Kidney epithelial cell (primary cell): ENCODE data around the gene PSMD7. TPM values are rescaled to one million over a fixed set of nuclear protein-coding genes. Genes with fewer than 3 reads are reported as not detected.
"Not testable (repeated sequence)": the region's sequence is repeated elsewhere in the genome, so short reads cannot be mapped to it uniquely, and the experiment has no call there.

ENCODE experiments used
- DNase-seq: peaks from one replicate; pipeline ENCODE4 v3.0.0-alpha.2; 2010; ENCODE audit warnings: low read depth
- H3K27me3 ChIP-seq: 2 replicates; pipeline ENCODE4 v1.6.0; 2011; ENCODE audit warnings: low read length; ENCODE audit not compliant: control insufficient read depth, insufficient read depth
- H3K36me3 ChIP-seq: 2 replicates; pipeline ENCODE4 v1.5.1; 2011; ENCODE audit warnings: low read length; ENCODE audit not compliant: control insufficient read depth, insufficient read depth
- H3K4me3 ChIP-seq: 2 replicates; pipeline ENCODE4 v1.5.1; 2011; ENCODE audit warnings: low read depth, mild to moderate bottlenecking, control low read depth, low read length
- total RNA-seq: library from RNA; depleted of rRNA; stranded (reverse); fragments of >200 nt; gene quantifications from 2 replicates; pipeline ENCODE4 v1.2.3, GENCODE V29; 2015
- TF ChIP-seq, protein P1 (sequence below): IDR thresholded peaks from 2 replicates; pipeline ENCODE4 v1.5.1; 2011; ENCODE audit warnings: mild to moderate bottlenecking, moderate library complexity, low read length, control low read depth, inconsistent platforms; ENCODE audit not compliant: insufficient read depth, poor library complexity, severe bottlenecking

Gene PSMD7
- total RNA-seq, 1 donor from 2014 or later, result 87.9 TPM

DNA sequence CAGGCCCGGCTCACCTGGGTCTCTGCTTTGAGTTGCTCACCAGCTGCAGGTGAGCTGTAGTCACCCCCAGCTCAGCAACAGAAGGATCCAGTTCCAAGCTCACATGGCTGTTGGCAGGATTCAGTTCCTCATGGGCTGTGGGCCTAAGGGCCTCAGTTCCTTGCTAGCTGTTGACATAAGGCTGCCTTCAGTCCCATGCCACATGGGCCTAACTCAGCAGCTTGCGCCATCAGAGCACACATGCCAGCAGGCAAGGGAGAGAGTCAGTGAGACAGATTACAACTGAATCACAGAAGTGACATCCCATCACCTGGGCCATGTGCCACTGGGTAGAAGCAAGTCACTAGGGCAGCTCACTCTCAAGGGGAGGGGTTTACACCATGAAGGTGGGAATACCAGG lies 24.7 kb downstream of the PSMD7 start:
- no peak for DNase-seq
- Histone ChIP-seq H3K36me3 (no peaks in the 10 kb centered on the region), H3K4me3 (no peak overlapping the region), H3K27me3 (no peaks in the 10 kb centered on the region)
- TF ChIP-seq, protein P1, sequence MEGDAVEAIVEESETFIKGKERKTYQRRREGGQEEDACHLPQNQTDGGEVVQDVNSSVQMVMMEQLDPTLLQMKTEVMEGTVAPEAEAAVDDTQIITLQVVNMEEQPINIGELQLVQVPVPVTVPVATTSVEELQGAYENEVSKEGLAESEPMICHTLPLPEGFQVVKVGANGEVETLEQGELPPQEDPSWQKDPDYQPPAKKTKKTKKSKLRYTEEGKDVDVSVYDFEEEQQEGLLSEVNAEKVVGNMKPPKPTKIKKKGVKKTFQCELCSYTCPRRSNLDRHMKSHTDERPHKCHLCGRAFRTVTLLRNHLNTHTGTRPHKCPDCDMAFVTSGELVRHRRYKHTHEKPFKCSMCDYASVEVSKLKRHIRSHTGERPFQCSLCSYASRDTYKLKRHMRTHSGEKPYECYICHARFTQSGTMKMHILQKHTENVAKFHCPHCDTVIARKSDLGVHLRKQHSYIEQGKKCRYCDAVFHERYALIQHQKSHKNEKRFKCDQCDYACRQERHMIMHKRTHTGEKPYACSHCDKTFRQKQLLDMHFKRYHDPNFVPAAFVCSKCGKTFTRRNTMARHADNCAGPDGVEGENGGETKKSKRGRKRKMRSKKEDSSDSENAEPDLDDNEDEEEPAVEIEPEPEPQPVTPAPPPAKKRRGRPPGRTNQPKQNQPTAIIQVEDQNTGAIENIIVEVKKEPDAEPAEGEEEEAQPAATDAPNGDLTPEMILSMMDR, result no peak

DNA sequence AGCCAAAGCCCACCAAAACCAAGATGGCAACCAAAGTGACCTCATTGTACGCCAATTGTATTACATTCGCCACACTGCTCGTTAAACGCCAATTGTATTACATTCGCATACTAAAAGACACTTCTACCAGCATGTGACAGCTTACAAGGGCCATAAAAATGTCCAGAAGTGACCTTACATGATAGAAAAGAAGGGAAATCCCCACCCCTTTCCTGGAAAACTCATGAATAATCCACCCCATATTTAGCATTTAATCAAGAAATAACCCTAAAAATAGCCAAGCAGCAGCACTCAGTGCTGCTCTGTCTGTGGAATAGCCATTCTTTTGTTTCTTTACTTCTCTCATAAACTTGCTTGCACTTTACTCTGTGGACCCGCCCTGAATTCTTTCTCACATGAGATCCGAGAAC lies 25.7 kb downstream of the PSMD7 start:
- no peak for DNase-seq
- no peaks in the 10 kb centered on the region for H3K36me3 ChIP-seq
- H3K27me3 ChIP-seq, result no peaks in the 10 kb centered on the region
- TF ChIP-seq, protein P1, result no peak
- no peak overlapping the region for H3K4me3 ChIP-seq

DNA sequence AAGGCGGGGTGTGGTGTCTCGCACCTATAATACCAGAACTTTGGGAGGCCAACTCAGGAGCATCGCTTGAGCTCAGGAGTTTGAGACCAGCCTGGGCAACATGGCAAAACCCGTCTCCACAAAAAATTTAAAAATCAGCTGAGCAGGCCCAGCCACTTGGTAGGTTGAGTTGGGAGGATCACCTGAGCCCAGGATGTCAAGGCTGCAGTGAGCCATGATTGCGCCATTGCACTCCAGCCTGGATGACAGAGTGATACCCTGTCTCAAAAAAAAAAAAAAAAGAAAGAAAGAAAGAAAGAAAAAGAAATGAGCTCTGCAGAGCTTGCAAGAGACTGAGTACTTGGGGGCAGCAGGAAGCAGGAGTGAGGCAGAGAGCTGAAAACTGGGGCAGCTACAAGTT lies 28.2 kb downstream of the PSMD7 start:
- not testable (repeated sequence) for H3K27me3 ChIP-seq, DNase-seq, H3K4me3 ChIP-seq, H3K36me3 ChIP-seq

DNA sequence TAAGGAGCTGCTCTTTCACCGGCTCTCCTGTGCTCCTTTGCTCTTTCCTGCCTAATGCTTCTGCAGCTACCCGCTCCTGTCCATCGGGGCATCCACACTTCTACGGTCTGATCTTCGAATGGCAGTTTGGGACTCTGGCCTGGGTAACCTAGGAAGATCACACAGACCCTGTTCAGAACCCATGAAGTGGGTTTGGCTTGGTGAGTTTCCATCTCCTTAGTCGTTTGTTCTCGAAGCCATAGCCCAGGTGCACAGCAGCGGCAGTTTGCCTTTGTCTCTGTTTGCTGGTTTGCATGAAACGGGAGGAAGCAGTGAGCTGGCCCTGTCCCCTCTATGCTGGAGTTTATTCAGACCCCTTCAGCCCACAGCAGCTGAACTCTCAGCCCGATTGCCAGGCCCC lies 29.0 kb downstream of the PSMD7 start:
- DNase-seq, result no peak
- Histone ChIP-seq H3K4me3 (no peak overlapping the region), H3K27me3 (no peaks in the 10 kb centered on the region), H3K36me3 (no peaks in the 10 kb centered on the region)
- TF ChIP-seq, protein P1, result no peak

DNA sequence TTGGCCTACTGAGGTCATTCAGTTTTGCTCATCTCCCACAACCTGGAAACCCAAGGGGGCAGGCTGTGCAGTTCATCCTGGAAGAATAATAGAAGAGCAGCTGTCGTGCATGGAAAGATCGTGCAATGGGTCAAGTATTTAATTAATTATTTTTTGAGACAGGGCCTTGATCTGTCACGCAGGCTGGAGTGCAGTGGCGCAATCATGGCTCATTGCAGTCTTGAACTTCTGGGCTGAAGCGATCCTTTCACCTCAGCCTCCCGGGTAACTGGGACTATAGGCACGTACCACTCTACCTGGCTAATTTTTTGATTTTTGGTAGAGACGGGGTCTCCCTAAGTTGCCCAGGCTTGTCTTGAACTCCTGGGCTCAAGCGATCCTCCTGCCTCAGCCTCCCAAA lies 31.7 kb downstream of the PSMD7 start:
- DNase-seq, H3K27me3 ChIP-seq, H3K36me3 ChIP-seq, H3K4me3 ChIP-seq: not testable (repeated sequence)

DNA sequence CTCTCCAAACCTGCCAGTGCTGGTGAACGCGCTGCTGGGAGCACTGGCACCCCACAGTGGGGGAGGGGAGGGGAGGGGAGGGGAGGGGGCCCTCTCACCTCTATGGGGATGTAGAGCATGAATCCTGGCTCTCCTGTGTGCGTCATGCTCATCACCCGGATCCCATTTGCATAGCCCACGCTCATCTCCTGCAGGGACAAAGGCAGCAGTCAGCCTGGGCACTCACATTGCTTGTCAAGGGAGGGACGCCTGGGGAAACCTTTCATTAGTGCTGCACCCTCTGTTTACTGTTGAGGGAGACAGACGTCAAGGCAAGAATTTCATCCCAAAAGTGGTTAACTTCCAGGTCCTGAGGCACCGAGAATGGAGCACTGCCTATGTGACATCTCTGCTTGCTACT lies 35.9 kb downstream of the PSMD7 start:
- H3K27me3 ChIP-seq, H3K4me3 ChIP-seq, H3K36me3 ChIP-seq, DNase-seq: not testable (repeated sequence)

DNA sequence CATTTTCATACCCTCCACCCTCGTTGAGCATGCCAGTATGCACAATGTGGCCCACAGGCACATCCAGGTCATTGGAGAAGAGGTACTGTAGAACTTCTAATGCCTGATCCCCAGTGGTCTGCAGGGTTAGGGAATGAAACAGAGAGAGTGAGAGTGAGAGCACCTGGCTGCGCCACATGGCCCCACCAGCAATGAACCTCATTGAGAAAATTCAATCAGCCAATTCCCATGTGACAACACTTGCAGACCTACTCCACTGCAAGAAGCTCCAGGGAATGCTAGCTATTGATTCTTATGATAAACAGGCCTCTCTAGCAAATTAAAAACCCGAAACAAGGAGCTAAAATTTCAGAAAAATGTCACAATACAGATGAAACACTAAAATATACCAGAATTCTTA lies 40.9 kb downstream of the PSMD7 start:
- not testable (repeated sequence) for H3K27me3 ChIP-seq, DNase-seq, H3K36me3 ChIP-seq, H3K4me3 ChIP-seq

DNA sequence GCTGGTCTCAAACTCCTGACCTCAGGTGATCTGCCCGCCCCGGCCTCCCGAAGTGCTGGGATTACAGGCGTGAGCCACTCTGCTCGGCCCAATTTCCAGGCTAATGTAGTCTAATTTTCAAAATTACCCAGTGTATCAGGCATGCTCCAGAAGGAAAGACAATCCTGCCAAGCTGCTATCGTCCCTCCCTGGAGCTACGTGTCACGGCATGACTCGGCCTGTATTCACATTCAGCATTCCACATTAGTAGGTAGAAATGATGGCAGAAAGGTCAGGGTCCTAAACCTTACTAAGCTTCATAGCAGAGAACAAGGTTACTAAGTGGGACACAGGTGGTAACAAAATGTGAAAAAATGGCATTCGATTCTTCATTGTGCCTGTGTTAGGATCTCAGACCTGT lies 42.6 kb downstream of the PSMD7 start:
- H3K4me3 ChIP-seq, H3K36me3 ChIP-seq, H3K27me3 ChIP-seq, DNase-seq: not testable (repeated sequence)

DNA sequence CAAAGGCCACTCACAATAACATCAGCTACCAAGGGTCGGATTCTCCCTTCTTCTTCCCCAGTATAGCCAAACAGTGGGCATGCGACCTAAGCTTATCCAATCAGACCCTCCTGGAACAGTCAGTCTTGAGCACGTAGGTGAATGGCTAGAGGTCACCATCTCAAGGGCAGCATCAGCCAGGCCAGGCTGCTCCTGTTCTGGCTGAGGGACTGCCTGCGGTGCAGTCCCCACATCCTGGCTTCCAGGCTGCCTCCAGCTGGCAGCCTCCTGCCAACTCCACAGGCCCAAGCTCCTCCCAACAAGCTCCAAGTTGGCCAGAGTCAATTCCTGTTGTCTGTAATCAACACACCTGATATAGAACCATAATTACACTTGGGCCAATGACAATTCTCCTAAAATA lies 56.4 kb downstream of the PSMD7 start:
- DNase-seq, H3K36me3 ChIP-seq, H3K27me3 ChIP-seq, H3K4me3 ChIP-seq: not testable (repeated sequence)

Other genes with a start within 250 kb of the PSMD7 start
- 0.62 and 2.2 TPM in 2 replicates for gene NPIPB15, start 79.5 kb downstream of the PSMD7 start, total RNA-seq
- gene CLEC18B, start 124.7 kb downstream of the PSMD7 start, total RNA-seq, result 122 and 140 TPM in 2 replicates